ENCODE data around the gene RHNO1. TPM values are rescaled to one million over a fixed set of nuclear protein-coding genes. Genes with fewer than 3 reads are reported as not detected.

RHNO1 gene
- total and polyA plus RNA-seq, 12 donors: 2.5 to 10.9 (median 6.9) TPM

DNA sequence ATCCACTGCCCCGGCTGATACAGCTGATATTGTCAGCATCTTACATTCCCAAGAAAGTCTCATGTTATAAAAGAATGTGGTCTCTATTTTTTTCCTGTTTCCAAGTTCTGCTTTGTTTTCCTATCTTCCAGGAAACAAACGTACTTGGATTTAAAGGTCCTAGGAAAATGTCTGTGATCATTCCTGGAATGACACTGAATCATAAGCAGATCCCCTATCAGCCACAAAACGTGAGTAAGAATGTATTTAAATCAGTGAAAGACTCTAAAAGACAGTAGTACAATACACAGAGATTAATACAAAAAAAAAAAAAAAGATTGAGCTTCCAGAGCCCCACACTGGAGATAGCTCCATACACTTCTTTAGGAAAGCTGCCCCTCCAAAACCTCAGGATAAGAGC lies 60.5 kb downstream of the RHNO1 start:
- DNase-seq (no peak), ATAC-seq (no peak)
- H3K27me3 ChIP-seq: no peaks in the 10 kb centered on the region
- TF ChIP-seq, protein P1, sequence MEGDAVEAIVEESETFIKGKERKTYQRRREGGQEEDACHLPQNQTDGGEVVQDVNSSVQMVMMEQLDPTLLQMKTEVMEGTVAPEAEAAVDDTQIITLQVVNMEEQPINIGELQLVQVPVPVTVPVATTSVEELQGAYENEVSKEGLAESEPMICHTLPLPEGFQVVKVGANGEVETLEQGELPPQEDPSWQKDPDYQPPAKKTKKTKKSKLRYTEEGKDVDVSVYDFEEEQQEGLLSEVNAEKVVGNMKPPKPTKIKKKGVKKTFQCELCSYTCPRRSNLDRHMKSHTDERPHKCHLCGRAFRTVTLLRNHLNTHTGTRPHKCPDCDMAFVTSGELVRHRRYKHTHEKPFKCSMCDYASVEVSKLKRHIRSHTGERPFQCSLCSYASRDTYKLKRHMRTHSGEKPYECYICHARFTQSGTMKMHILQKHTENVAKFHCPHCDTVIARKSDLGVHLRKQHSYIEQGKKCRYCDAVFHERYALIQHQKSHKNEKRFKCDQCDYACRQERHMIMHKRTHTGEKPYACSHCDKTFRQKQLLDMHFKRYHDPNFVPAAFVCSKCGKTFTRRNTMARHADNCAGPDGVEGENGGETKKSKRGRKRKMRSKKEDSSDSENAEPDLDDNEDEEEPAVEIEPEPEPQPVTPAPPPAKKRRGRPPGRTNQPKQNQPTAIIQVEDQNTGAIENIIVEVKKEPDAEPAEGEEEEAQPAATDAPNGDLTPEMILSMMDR (IDR thresholded peaks at IDR 0.05): no peak
- H3K36me3 ChIP-seq: peaks cover 0 to 91% (median 10%) of the 10 kb centered on the region in 9 donors
- no peaks in the 10 kb centered on the region for H3K9me3 ChIP-seq
- intact Hi-C loops (cut with DNase I): no loop called here
- no peak overlapping the region for H3K4me3 ChIP-seq
- no peak overlapping the region for H3K27ac ChIP-seq
- WGBS, 2 donors: 78 to 80% methylated on average over 3 of the region's 3 CpGs
- no peaks in the 10 kb centered on the region for H3K4me1 ChIP-seq

Other genes with a start within 250 kb of the RHNO1 start
- gene FKBP4, start 82.3 kb upstream of the RHNO1 start, total RNA-seq: 10 to 100 TPM; 26.7 to 65.8 (median 49.1) TPM
- gene FKBP4, start 82.3 kb upstream of the RHNO1 start, polyA plus RNA-seq: 10 to 100 TPM; 18.7 to 54.4 TPM
- 10 to 100 TPM; 10.9 to 20.4 (median 13.3) TPM for gene ITFG2, start 64.6 kb upstream of the RHNO1 start, total RNA-seq
- 10 to 100 TPM; 10.4 to 30.3 TPM for gene ITFG2, start 64.6 kb upstream of the RHNO1 start, polyA plus RNA-seq
- 1 to 10 TPM; 1.4 to 3.6 (median 2.5) TPM for gene NRIP2, start 42.2 kb upstream of the RHNO1 start, total RNA-seq
- gene NRIP2, start 42.2 kb upstream of the RHNO1 start, polyA plus RNA-seq: 1 to 10 TPM; 2.3 to 4.0 TPM
- gene TEX52, start 20.2 kb upstream of the RHNO1 start, total RNA-seq: not detected
- gene TEX52, start 20.2 kb upstream of the RHNO1 start, polyA plus RNA-seq: not detected
- gene FOXM1, start within 50 bp of the RHNO1 start, total RNA-seq: 10 to 100 TPM in 1 of 10 donors, 1 to 10 TPM in 3, under 1 TPM in 5, not detected in 1; 0.19 to 10.9 (median 0.89) TPM
- under 1 TPM; 0.14 to 0.44 TPM for gene FOXM1, start within 50 bp of the RHNO1 start, polyA plus RNA-seq
- 1 to 10 TPM; 4.0 to 7.3 (median 4.6) TPM for gene TULP3, start 13.7 kb downstream of the RHNO1 start, total RNA-seq
- 1 to 10 TPM; 5.0 to 5.9 TPM for gene TULP3, start 13.7 kb downstream of the RHNO1 start, polyA plus RNA-seq
- 10 to 100 TPM in 6 of 10 donors, 1 to 10 TPM in 4; 4.7 to 37.5 (median 11.4) TPM for gene TEAD4, start 82.2 kb downstream of the RHNO1 start, total RNA-seq
- 10 to 100 TPM in 1 of 2 donors, 1 to 10 TPM in 1; 7.6 to 45.6 TPM for gene TEAD4, start 82.2 kb downstream of the RHNO1 start, polyA plus RNA-seq
- gene TSPAN9, start 200.2 kb downstream of the RHNO1 start, total RNA-seq: 100 to 1,000 TPM; 105 to 401 (median 299) TPM
- 10 to 100 TPM; 63.0 to 83.9 TPM for gene TSPAN9, start 200.2 kb downstream of the RHNO1 start, polyA plus RNA-seq

Measured in heart right ventricle (tissue), 16 donors.